GDM1 (cell line): Measurements from ENCODE around the gene AGPAT4.

ENCODE experiments used
- DNase-seq: peaks from one replicate; lab custom pipeline; 2025; lab: John Stamatoyannopoulos, UW

The AGPAT4 gene

GRCh38 chr6:161254464-161255253, 19.2 kb downstream of the AGPAT4 start:
- DNase-seq, result no peak

GRCh38 chr6:161254126-161254463, 19.8 kb downstream of the AGPAT4 start:
- no peak for DNase-seq

DNA sequence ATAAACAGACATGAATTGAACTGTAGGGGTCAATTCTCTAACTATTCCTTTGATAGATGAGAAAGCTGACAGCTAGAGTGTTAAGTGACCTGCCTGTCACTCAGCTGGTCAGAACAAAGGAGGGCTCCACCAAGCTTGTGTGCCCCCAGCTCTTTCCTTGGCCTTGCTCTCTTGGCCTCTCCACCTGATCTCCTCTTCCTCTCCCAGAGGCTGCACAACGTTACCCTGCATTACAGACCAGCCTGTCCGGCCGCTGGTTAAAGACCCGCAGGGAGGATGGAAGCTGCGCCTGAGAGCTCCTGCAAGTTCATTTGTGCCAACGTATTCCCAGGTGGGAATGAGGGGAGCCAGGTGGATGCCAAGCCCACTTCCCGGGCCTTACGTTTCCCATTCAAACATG, 22.5 kb downstream of the AGPAT4 start:
- no peak for DNase-seq

GRCh38 chr6:161249327-161249726, 24.5 kb downstream of the AGPAT4 start:
- no peak for DNase-seq

- no peak for DNase-seq
Observed at GRCh38 chr6:161246725-161247124, 27.1 kb downstream of the AGPAT4 start.

DNA sequence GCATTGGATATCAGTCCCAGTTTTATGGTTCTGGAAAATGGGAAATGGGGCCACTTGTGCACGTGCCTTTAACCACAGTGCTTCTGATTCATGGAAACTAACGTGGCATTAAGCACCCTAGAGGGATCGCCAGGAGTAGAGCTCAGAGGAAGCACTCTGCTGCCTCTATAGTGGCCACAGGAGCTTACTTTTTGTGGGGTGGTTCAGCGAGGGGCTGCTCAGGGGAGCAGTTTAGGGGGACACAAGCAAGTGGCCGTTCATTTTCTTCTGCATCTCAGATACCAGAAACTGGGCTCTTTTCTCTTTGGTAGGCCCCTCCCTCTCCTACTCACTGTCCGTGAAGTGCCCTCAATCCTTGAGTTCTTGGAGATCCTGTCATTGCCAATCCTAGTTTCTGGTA, 28.5 kb downstream of the AGPAT4 start:
- DNase-seq, result no peak

GRCh38 chr6:161244725-161245124, 29.1 kb downstream of the AGPAT4 start:
- no peak for DNase-seq

DNA sequence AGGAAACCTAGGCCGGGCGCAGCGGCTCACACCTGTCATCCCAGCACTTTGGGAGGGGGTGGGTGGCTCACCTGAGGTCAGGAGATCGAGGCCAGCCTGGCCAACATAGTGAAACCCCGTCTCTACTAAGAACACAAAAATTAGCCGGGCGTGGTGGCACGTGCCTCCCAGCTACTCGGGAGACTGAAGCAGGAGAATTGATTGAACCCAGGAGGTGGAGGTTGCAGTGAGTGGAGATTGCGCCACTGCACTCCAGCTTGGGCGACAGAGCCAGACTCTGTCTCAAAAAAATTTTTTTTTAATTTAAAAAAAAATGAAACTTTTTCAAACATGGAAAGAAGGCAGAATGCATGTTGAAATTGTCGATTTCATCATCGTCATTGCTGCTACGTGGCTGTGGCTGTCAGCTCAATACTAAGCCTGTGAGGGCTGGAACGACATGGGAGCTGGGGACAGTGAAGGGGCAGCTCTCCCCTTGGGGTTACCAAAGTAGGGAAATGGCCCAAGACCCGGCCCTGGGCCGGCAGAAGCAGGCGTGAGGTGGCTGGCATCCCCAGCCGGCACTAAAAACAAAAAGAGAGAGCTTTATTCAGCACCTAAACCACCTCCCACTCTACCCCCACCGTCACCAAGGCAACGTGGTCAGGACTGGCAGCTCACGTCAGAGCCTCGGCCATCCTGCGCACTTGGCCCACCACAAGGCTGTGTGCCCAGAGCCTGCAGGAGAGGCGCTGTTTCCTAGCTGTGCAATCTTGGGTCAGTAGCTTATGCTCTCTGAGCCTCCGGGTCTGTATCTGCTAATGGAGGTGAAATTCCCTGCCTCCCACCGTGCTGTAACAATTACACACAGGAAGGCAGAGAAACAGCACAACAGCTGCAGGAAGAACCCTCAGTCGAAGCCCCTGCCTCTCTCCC, 30.8 kb downstream of the AGPAT4 start:
- DNase-seq, result peak; percentile 25

DNA sequence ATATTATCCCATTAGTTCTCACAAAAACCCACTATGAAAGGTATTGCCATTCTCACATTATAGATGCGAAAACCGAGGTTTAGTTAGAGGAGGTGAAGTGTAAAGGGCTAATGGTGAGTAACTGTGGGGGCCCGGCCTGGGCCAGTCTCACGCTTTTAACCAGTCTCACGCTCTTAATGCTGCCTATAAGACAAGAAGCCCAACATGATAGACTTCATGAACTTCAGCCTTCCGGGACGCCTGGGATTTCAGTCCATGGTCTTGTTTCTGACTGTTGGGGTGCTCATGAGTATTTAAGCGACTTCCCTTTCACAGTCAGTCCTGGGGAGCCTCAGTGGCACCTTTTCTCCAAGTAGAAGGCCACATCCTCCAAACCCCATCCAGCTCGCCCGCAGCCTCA, 31.7 kb downstream of the AGPAT4 start:
- no peak for DNase-seq

- DNase-seq, result no peak
Observed at GRCh38 chr6:161239001-161239400, 34.9 kb downstream of the AGPAT4 start.

GRCh38 chr6:161238500-161238899, 35.4 kb downstream of the AGPAT4 start:
- DNase-seq, result no peak

GRCh38 chr6:161238081-161238480, 35.8 kb downstream of the AGPAT4 start:
- no peak for DNase-seq

- DNase-seq, result no peak
Observed at GRCh38 chr6:161237176-161237575, 36.7 kb downstream of the AGPAT4 start.

- no peak for DNase-seq
Observed at GRCh38 chr6:161235776-161236633, 37.9 kb downstream of the AGPAT4 start.

DNA sequence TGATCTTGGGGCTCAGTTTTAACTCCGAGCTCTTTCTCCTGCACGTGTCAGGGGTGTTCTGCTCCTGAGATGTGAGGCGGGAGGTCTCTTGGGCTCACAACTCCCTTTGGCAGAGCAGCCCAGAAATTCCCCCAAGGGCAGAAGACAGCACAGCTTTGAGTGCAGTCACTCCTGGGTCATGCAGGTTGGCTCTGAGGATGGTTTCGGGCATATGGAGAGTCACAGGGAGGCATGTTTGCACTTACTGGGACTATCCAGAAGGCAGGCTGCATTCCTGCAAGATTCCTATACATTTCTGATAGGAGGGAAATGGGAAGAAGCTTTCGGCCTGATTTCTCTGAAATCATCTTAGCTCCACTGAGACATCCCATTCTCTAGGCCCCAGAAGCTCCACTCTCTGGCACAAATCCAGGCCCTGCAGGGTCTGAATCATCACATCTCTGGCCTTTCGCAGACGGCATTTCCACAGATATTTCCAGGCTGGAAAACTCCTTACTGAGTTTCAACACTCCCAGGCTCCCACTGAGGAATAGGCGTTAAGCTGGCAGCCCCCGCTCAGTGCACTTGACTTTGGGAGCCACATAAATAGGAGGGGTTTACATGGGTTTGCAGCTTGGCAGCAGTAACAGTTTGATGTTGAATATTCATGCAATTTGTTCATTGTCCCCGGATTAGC, 39.7 kb downstream of the AGPAT4 start:
- DNase-seq, result no peak

DNA sequence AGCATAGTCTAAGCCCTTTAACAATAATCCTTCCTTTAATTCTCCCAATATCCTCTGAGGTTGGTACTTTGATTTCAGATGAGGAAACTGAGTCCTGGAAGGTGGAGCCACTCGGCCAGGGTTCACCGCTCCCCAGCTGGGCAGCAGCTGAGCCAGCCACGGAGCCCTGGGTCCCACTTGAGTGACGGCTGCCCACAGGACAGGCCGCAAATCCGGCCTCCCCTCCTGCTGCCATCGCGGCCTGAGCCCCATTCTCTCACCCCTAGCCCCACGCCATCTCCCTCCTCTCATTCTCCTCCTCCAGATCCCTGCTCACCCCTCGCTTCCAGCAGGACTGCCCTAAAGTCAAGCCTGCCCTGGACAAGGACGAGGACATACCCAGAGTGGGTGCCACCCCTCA, 41.4 kb downstream of the AGPAT4 start:
- no peak for DNase-seq

- DNase-seq, result no peak
Observed at GRCh38 chr6:161232010-161232409, 41.9 kb downstream of the AGPAT4 start.

GRCh38 chr6:161230339-161230738, 43.5 kb downstream of the AGPAT4 start:
- no peak for DNase-seq

DNA sequence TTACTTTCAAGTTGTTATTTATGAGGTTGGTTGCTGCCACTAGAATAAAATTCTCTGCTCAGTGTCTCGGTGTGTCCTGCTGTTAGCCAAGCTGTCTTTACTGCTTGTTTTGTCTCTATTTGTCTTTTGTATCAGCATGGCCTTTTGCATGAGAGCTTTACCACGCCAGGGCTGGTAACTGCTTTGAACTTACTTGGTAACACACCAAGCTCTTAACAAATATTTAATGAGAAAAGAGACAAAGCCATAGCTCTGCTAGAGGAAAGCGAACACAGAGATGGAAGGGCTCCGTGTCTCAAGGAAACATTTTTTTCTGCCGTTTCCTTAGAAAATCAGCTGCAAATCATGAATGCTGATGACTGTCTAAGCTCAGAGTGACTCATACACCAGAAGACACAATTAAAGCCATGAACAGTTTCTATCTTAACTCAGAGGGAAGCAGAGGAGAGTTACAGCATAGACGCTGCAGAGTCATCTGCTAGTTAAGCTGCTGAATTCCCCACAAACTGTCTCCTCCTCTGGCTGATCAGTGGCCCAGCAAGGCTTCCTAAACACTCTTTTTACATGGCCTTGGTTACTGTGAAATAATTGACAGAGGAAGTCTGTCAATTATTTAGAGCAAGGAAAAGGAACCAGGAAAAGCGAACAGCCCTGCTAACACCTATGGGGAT, 44.8 kb downstream of the AGPAT4 start:
- DNase-seq, result peak; percentile 53

DNA sequence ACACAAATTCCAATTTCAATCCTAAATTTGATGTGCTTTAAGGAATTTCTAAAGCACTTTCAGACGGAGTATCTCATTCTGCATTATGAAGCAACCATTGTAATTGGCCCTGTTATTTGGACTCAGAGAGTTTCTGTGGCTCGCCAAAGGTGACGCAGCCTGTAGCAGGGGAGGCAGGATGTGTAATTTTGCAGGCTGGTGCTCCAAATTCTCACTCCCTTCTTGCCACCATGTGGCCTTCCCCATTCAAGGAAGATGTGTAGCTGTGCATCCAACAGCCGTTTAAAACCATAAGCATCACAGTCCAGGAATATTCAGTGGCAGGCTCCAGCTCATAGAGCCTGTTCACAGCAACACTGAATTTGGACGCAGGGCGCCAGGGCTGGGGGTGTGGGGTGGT, 45.8 kb downstream of the AGPAT4 start:
- no peak for DNase-seq
